K562 (cell line): ENCODE measurements around the gene CSNK1D. TPM values are rescaled to one million over a fixed set of nuclear protein-coding genes. Genes with fewer than 3 reads are reported as not detected.

Source experiments
- ATF7 ChIP-seq: fragments of 450-650 bp; IDR thresholded peaks from 2 replicates; pipeline ENCODE4 v1.7.1; 2014; ENCODE audit warnings: mild to moderate bottlenecking, moderate library complexity
- CCNT2 ChIP-seq: IDR thresholded peaks from 2 replicates; pipeline ENCODE4 v1.6.1; 2011; ENCODE audit warnings: borderline replicate concordance, low read depth, mild to moderate bottlenecking, moderate library complexity, mixed read lengths, low read length; ENCODE audit not compliant: insufficient read length; ENCODE audit errors: extremely low read depth
- ERF ChIP-seq: fragments of 450-650 bp; formaldehyde crosslinking; IDR thresholded peaks from 2 replicates; pipeline ENCODE4 v1.4.0; 2020; ENCODE audit warnings: mild to moderate bottlenecking, mixed read lengths
- MEF2A ChIP-seq: IDR thresholded peaks from 2 replicates; pipeline ENCODE4 v1.6.1; 2011; ENCODE audit warnings: low read depth, mild to moderate bottlenecking, low read length, moderate library complexity; ENCODE audit not compliant: control insufficient read depth
- MYBL2 ChIP-seq, 2 experiments: fragments of 450-650 bp in 1 of 2; sonication (generic) in 1 of 2; formaldehyde crosslinking in 1 of 2; IDR thresholded peaks; 2 replicates each; pipeline versions ENCODE4 v1.6.1 to v1.8.1; 2017 to 2022; ENCODE audit warnings: borderline replicate concordance in 1 of 2, inconsistent platforms in 1 of 2, low read depth in 1 of 2, mild to moderate bottlenecking in 1 of 2, missing genetic modification reagents in 1 of 2, moderate library complexity in 1 of 2
- MYNN ChIP-seq, 2 experiments: sonication (generic); formaldehyde crosslinking in 1 of 2; IDR thresholded peaks; 2 replicates each; pipeline versions ENCODE4 v1.5.0 to v1.6.1; 2016 to 2020; ENCODE audit warnings: antibody characterized with exemption in 1 of 2, missing genetic modification reagents in 1 of 2
- PHB ChIP-seq: fragments of 250-450 bp; sonication (Bioruptor Pico); IDR thresholded peaks from 2 replicates; pipeline ENCODE4 v1.5.0; 2021
- RNF2 ChIP-seq: sonication (generic); IDR thresholded peaks from 2 replicates; pipeline ENCODE4 v1.6.1; 2016
- SRSF7 ChIP-seq: fragments of 200-400 bp; formaldehyde crosslinking; optimal IDR thresholded peaks from 2 replicates; pipeline ENCODE3; 2017; ENCODE audit warnings: mild to moderate bottlenecking, low read depth, low read length
- YBX1 ChIP-seq: fragments of 450-650 bp; IDR thresholded peaks from 2 replicates; pipeline ENCODE4 v1.7.1; 2016; ENCODE audit warnings: mild to moderate bottlenecking
- ZC3H11A ChIP-seq: IDR thresholded peaks from 2 replicates; pipeline ENCODE4 v1.6.1; 2012; ENCODE audit warnings: low read depth, low read length, improper control_type of control experiment
- polyA plus RNA-seq, 8 experiments: library from polyadenylated mRNA; depleted of rRNA in 4 of 8; stranded (reverse) in 5 of 8; unstranded in 3 of 8; fragments of >200 nt; fragmentation: Nextera tagmentation in 2 of 8; fragmentation: Illumina TruSeq in 1 of 8; extraction: Ambion mirVana in 2 of 8; extraction: Trizol in 1 of 8; gene quantifications; 2 replicates each; pipeline versions ENCODE4 v1.2.1 to v1.2.3, GENCODE V29; 2011 to 2014; ENCODE audit warnings: inconsistent platforms in 1 of 8, missing spikeins in 1 of 8
- total RNA-seq, 7 experiments: library from RNA; depleted of rRNA in 6 of 7; stranded (reverse); fragments of >200 nt in 6 of 7; fragmentation: Illumina TruSeq in 2 of 7; extraction: Trizol in 2 of 7; gene quantifications; 2 replicates each; pipeline versions ENCODE4 v1.2.1 to v1.2.3, GENCODE V29; 2011 to 2021; ENCODE audit warnings: low replicate concordance in 1 of 7
- TF ChIP-seq, protein P1 (sequence below): fragments of 450-650 bp; IDR thresholded peaks from 2 replicates; pipeline ENCODE4 v1.6.1; 2014; ENCODE audit warnings: low read depth, mild to moderate bottlenecking, moderate library complexity, borderline replicate concordance
- TF ChIP-seq, protein P2 (sequence below): fragments of 250-450 bp; sonication (Bioruptor Pico); IDR thresholded peaks from 2 replicates; pipeline ENCODE4 v1.5.0; 2021; ENCODE audit warnings: mild to moderate bottlenecking, borderline replicate concordance
- TF ChIP-seq, protein P3 (sequence below): sonication (generic); formaldehyde crosslinking; IDR thresholded peaks from 2 replicates; pipeline ENCODE4 v1.8.1; 2023; ENCODE audit warnings: missing genetic modification reagents, mild to moderate bottlenecking, borderline replicate concordance
- TF ChIP-seq, protein P4 (sequence below): fragments of 450-650 bp; formaldehyde crosslinking; IDR thresholded peaks from 2 replicates; pipeline ENCODE4 v1.4.0; 2020; ENCODE audit warnings: mild to moderate bottlenecking, moderate library complexity

Gene CSNK1D
- total and polyA plus RNA-seq, 9 of the 15 experiments (the other 6 are each of a cell fraction or from before 2014, with no cell fraction given), result 6.5 to 133 (median 41.3) TPM

DNA sequence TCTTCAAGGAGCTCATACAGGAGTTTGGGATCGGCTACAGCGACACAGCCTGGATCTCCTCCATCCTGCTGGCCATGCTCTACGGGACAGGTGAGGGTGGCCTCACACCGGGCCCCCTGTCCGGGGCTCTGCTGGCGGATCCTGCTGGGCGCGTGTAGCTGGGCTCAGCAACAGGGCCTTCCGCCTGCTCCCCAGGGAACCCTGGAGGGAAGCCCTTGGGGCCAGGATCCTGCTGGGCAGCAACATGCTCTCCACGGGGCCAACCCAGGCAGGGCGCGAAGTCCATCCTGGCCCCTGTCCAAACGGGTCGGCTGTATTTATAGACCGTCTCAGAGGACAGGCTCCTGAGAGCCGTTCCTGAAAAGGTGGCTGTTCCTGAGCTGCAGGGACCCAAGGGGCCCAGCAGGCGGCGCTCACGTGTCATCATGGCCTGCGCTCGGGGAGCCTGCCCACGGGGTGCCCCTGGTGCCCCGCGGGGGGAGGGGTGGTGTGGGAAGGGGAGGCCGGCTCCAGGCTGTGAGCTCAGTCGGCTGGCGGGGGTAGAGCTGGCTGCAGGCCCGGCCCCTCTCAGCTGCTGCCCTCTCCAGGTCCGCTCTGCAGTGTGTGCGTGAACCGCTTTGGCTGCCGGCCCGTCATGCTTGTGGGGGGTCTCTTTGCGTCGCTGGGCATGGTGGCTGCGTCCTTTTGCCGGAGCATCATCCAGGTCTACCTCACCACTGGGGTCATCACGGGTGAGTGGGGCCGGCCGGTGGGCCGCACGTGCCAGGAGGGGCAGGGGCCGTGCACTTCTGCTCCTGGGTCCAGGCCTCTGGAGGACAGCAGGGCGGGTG, 37.1 kb downstream of the CSNK1D start (continued):
- TF ChIP-seq, protein P1, sequence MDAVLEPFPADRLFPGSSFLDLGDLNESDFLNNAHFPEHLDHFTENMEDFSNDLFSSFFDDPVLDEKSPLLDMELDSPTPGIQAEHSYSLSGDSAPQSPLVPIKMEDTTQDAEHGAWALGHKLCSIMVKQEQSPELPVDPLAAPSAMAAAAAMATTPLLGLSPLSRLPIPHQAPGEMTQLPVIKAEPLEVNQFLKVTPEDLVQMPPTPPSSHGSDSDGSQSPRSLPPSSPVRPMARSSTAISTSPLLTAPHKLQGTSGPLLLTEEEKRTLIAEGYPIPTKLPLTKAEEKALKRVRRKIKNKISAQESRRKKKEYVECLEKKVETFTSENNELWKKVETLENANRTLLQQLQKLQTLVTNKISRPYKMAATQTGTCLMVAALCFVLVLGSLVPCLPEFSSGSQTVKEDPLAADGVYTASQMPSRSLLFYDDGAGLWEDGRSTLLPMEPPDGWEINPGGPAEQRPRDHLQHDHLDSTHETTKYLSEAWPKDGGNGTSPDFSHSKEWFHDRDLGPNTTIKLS, result no peak
- TF ChIP-seq ATF7, result no peak; the same call in 1 of the 2 replicates
- no peak for TF ChIP-seq ZC3H11A
- TF ChIP-seq, protein P2, sequence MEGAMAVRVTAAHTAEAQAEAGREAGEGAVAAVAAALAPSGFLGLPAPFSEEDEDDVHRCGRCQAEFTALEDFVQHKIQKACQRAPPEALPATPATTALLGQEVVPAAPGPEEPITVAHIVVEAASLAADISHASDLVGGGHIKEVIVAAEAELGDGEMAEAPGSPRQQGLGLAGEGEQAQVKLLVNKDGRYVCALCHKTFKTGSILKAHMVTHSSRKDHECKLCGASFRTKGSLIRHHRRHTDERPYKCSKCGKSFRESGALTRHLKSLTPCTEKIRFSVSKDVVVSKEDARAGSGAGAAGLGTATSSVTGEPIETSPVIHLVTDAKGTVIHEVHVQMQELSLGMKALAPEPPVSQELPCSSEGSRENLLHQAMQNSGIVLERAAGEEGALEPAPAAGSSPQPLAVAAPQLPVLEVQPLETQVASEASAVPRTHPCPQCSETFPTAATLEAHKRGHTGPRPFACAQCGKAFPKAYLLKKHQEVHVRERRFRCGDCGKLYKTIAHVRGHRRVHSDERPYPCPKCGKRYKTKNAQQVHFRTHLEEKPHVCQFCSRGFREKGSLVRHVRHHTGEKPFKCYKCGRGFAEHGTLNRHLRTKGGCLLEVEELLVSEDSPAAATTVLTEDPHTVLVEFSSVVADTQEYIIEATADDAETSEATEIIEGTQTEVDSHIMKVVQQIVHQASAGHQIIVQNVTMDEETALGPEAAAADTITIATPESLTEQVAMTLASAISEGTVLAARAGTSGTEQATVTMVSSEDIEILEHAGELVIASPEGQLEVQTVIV, result no peak
- no peak for TF ChIP-seq MEF2A
- TF ChIP-seq MYBL2 (IDR thresholded peaks at IDR 0.05; ENCODE audit: low read depth), result no peak
- no peak for TF ChIP-seq MYBL2 (CRISPR knock-in tag; IDR thresholded peaks at IDR 0.05; ENCODE audit: borderline replicate concordance)
- TF ChIP-seq SRSF7, result no peak
- TF ChIP-seq PHB (CRISPR knock-in tag), result no peak
- TF ChIP-seq, protein P3, sequence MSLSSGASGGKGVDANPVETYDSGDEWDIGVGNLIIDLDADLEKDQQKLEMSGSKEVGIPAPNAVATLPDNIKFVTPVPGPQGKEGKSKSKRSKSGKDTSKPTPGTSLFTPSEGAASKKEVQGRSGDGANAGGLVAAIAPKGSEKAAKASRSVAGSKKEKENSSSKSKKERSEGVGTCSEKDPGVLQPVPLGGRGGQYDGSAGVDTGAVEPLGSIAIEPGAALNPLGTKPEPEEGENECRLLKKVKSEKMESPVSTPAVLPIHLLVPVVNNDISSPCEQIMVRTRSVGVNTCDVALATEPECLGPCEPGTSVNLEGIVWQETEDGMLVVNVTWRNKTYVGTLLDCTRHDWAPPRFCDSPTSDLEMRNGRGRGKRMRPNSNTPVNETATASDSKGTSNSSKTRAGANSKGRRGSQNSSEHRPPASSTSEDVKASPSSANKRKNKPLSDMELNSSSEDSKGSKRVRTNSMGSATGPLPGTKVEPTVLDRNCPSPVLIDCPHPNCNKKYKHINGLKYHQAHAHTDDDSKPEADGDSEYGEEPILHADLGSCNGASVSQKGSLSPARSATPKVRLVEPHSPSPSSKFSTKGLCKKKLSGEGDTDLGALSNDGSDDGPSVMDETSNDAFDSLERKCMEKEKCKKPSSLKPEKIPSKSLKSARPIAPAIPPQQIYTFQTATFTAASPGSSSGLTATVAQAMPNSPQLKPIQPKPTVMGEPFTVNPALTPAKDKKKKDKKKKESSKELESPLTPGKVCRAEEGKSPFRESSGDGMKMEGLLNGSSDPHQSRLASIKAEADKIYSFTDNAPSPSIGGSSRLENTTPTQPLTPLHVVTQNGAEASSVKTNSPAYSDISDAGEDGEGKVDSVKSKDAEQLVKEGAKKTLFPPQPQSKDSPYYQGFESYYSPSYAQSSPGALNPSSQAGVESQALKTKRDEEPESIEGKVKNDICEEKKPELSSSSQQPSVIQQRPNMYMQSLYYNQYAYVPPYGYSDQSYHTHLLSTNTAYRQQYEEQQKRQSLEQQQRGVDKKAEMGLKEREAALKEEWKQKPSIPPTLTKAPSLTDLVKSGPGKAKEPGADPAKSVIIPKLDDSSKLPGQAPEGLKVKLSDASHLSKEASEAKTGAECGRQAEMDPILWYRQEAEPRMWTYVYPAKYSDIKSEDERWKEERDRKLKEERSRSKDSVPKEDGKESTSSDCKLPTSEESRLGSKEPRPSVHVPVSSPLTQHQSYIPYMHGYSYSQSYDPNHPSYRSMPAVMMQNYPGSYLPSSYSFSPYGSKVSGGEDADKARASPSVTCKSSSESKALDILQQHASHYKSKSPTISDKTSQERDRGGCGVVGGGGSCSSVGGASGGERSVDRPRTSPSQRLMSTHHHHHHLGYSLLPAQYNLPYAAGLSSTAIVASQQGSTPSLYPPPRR (CRISPR knock-in tag), result 0 out of 2 replicates have a peak, but pooled peaks have one; percentile 31
- no peak for TF ChIP-seq ERF (CRISPR knock-in tag)
- peak; percentile 91 for TF ChIP-seq MYNN (IDR thresholded peaks at IDR 0.05)
- no peak for TF ChIP-seq MYNN (CRISPR knock-in tag; IDR thresholded peaks at IDR 0.05)
- peak; percentile 34 for TF ChIP-seq CCNT2
- TF ChIP-seq, protein P4, sequence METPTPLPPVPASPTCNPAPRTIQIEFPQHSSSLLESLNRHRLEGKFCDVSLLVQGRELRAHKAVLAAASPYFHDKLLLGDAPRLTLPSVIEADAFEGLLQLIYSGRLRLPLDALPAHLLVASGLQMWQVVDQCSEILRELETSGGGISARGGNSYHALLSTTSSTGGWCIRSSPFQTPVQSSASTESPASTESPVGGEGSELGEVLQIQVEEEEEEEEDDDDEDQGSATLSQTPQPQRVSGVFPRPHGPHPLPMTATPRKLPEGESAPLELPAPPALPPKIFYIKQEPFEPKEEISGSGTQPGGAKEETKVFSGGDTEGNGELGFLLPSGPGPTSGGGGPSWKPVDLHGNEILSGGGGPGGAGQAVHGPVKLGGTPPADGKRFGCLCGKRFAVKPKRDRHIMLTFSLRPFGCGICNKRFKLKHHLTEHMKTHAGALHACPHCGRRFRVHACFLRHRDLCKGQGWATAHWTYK (CRISPR knock-in tag), result peak; percentile 73
- TF ChIP-seq YBX1, result no peak
- no peak for TF ChIP-seq RNF2
